ENCODE measurements around the gene DCXR. TPM values are rescaled to one million over a fixed set of nuclear protein-coding genes. Genes with fewer than 3 reads are reported as not detected.

Gene DCXR
- total RNA-seq, 4 donors from 2014 or later, result 49.4 to 117 (median 71.3) TPM

- peak within 1 kb of the TSS; percentile 69 to 95 (median 84) for H3K4me3 ChIP-seq
- no peaks in the 10 kb centered on the region for H3K27me3 ChIP-seq
- no peak for DNase-seq
- 1% methylated on average over 32 of the region's 64 CpGs; no CpG with 5 or more reads in 1 of the 2 donors for WGBS, 2 donors (ENCODE audit: low coverage in 1 of 2)
- TF ChIP-seq EP300 (IDR thresholded peaks at IDR 0.05; ENCODE audit: low read depth), result no peak
- TF ChIP-seq POLR2AphosphoS5 (IDR thresholded peaks at IDR 0.05), result peak; percentile 62 to 87 (median 81)
- TF ChIP-seq POLR2A (IDR thresholded peaks at IDR 0.05), result peak; percentile 80
- intact Hi-C loops (cut with DNase I; ENCODE audit: low total_unique reads) (no loop called here), in situ Hi-C loops (cut with MboI; ENCODE audit: low pct_ligation_motif_present in 1 of 4, low pct_unique_long_range_greater_than_20kb in 1 of 4, low sequenced_read_pairs in 3 of 4) (no loop called here)
- H3K9me3 ChIP-seq, result no peaks in the 10 kb centered on the region
- H3K27ac ChIP-seq, result peak within 1 kb of the TSS; percentile 82 to 89 (median 84)
- peaks cover 20 to 42% (median 34%) of the 10 kb centered on the region in 4 donors for H3K4me1 ChIP-seq
- no peaks in the 10 kb centered on the region for H3K36me3 ChIP-seq
These were observed 15.1 kb downstream of the DCXR start, which contains the start of gene CENPX for GRCh38 chr17:82022310-82022980. Gene CENPX, minus strand, starts transcription at chr17:82022878. Its CDS starts 17 bp downstream, at chr17:82022861.

GRCh38 chr17:82021900-82022309 lies 15.6 kb downstream of the DCXR start:
- H3K27ac ChIP-seq, result peak overlapping the region; percentile 82 to 89 (median 84)
- no peaks in the 10 kb centered on the region for H3K27me3 ChIP-seq
- in situ Hi-C loops (cut with MboI; ENCODE audit: low pct_ligation_motif_present in 1 of 4, low pct_unique_long_range_greater_than_20kb in 1 of 4, low sequenced_read_pairs in 3 of 4) (no loop called here), intact Hi-C loops (cut with DNase I; ENCODE audit: low total_unique reads) (loop anchor here (2.0 kb wide), 1 partner anchor 63 kb away; no protein-coding TSS in a partner anchor)
- H3K4me1 ChIP-seq, result peaks cover 20 to 42% (median 34%) of the 10 kb centered on the region in 4 donors
- peak overlapping the region; percentile 61 to 95 (median 70) for H3K4me3 ChIP-seq
- H3K9me3 ChIP-seq, result no peaks in the 10 kb centered on the region
- peak; percentile 42 for DNase-seq
- H3K36me3 ChIP-seq, result no peaks in the 10 kb centered on the region
- TF ChIP-seq CTCF (IDR thresholded peaks at IDR 0.05), result no peak
- no peak for TF ChIP-seq POLR2AphosphoS5 (IDR thresholded peaks at IDR 0.05)
- no peak for TF ChIP-seq EP300 (IDR thresholded peaks at IDR 0.05; ENCODE audit: low read depth)
- no peak for TF ChIP-seq POLR2A (IDR thresholded peaks at IDR 0.05)
- 7% methylated on average over 6 of the region's 10 CpGs; no CpG with 5 or more reads in 1 of the 2 donors for WGBS, 2 donors (ENCODE audit: low coverage in 1 of 2)

- Histone ChIP-seq H3K36me3 (no peaks in the 10 kb centered on the region), H3K4me3 (peak overlapping the region in 2 of 4 donors; percentile 71 to 95), H3K27me3 (no peaks in the 10 kb centered on the region), H3K4me1 (peaks cover 20 to 42% (median 34%) of the 10 kb centered on the region in 4 donors), H3K27ac (peak overlapping the region; percentile 82 to 89 (median 84)), H3K9me3 (no peaks in the 10 kb centered on the region)
- 15% methylated on average over 17 of the region's 25 CpGs; no CpG with 5 or more reads in 1 of the 2 donors for WGBS, 2 donors (ENCODE audit: low coverage in 1 of 2)
- in situ Hi-C loops (cut with MboI; ENCODE audit: low pct_ligation_motif_present in 1 of 4, low pct_unique_long_range_greater_than_20kb in 1 of 4, low sequenced_read_pairs in 3 of 4) (no loop called here), intact Hi-C loops (cut with DNase I; ENCODE audit: low total_unique reads) (loop anchor here (2.0 kb wide), 1 partner anchor 63 kb away; no protein-coding TSS in a partner anchor)
- TF ChIP-seq CTCF (IDR thresholded peaks at IDR 0.05) (peak; percentile 59 to 87 (median 75)), POLR2A (IDR thresholded peaks at IDR 0.05) (no peak)
- peak; percentile 80 for DNase-seq
These were observed 16.2 kb downstream of the DCXR start for GRCh38 chr17:82021107-82021899.

GRCh38 chr17:82020572-82021106 lies 16.9 kb downstream of the DCXR start:
- intact Hi-C loops (cut with DNase I; ENCODE audit: low total_unique reads), result loop anchor here (2.0 kb wide), 1 partner anchor 62 kb away; no protein-coding TSS in a partner anchor

More at GRCh38 chr17:82020572-82021106, 16.9 kb downstream of the DCXR start:
- Histone ChIP-seq H3K4me3 (no peak overlapping the region), H3K27ac (no peak overlapping the region), H3K27me3 (no peaks in the 10 kb centered on the region), H3K4me1 (peaks cover 20 to 42% (median 34%) of the 10 kb centered on the region in 4 donors), H3K9me3 (no peaks in the 10 kb centered on the region), H3K36me3 (no peaks in the 10 kb centered on the region)
- no peak for DNase-seq
- 75 to 87% methylated on average over 3 to 14 of the region's 14 CpGs for WGBS, 2 donors (ENCODE audit: low coverage in 1 of 2)
- in situ Hi-C loops (cut with MboI; ENCODE audit: low pct_ligation_motif_present in 1 of 4, low pct_unique_long_range_greater_than_20kb in 1 of 4, low sequenced_read_pairs in 3 of 4), result no loop called here
- TF ChIP-seq EP300 (IDR thresholded peaks at IDR 0.05; ENCODE audit: low read depth) (no peak), POLR2A (IDR thresholded peaks at IDR 0.05) (no peak), CTCF (IDR thresholded peaks at IDR 0.05) (no peak), POLR2AphosphoS5 (IDR thresholded peaks at IDR 0.05) (no peak)

All from transverse colon (tissue), 4 donors.